Thyroid gland (tissue), 4 donors: ENCODE results near the gene HSH2D. TPM values are rescaled to one million over a fixed set of nuclear protein-coding genes. Genes with fewer than 3 reads are reported as not detected.

Experiments used
- DNase-seq, 2 donors: peaks; one replicate each; pipeline ENCODE4 v3.0.0-alpha.2; 2019
- H3K27ac ChIP-seq, 3 donors: fragments of 200-600 bp; sonication (generic); 1 replicate in 2 of 3; 2 replicates in 1 of 3; pipeline ENCODE4 v1.5.1; 2016 to 2019; ENCODE audit warnings: mild to moderate bottlenecking in 1 of 3, moderate library complexity in 1 of 3
- H3K27me3 ChIP-seq: fragments of 200-600 bp; sonication (generic); one replicate; pipeline ENCODE4 v1.5.1; 2019
- H3K36me3 ChIP-seq, 2 donors: fragments of 200-600 bp; sonication (generic); one replicate each; pipeline ENCODE4 v1.5.1; 2016 to 2019
- H3K4me1 ChIP-seq, 2 donors: fragments of 200-600 bp; sonication (generic); one replicate each; pipeline ENCODE4 v1.5.1; 2017 to 2019
- H3K4me3 ChIP-seq, 3 donors: fragments of 200-600 bp; sonication (generic); replicated peaks in 1 of 3; 1 replicate in 2 of 3; 2 replicates in 1 of 3; pipeline ENCODE4 v1.5.1; 2016; ENCODE audit warnings: mild to moderate bottlenecking in 1 of 3
- H3K9me3 ChIP-seq: fragments of 200-600 bp; sonication (generic); one replicate; pipeline ENCODE4 v1.5.1; 2017
- POLR2A ChIP-seq, 2 donors: fragments of 450-650 bp; IDR thresholded peaks; one replicate each; pipeline ENCODE4 v1.6.1; 2017; ENCODE audit warnings: antibody characterized with exemption in 2 of 2, mild to moderate bottlenecking in 2 of 2, moderate library complexity in 1 of 2
- WGBS, 2 donors: methylation state at CpG; one replicate each; pipeline ENCODE4 v1.1.5; 2017; 5-methylcytosine and 5-hydroxymethylcytosine counted together
- intact Hi-C: fragments of 100-400 bp; cut with DNase I; formaldehyde crosslinking; loops from one replicate; pipeline ENCODE4 v1.15.1; 2023
- total RNA-seq, 4 donors: library from RNA; depleted of rRNA; stranded (reverse); fragments of >200 nt; gene quantifications; one replicate each; pipeline ENCODE4 v1.2.3, GENCODE V29; 2016
- TF ChIP-seq, protein P1 (sequence below), 6 experiments: fragments of 200-600 bp in 3 of 6; fragments of 450-650 bp in 3 of 6; sonication (generic) in 3 of 6; IDR thresholded peaks; one replicate each; pipeline ENCODE4 v1.5.1; 2016 to 2019; ENCODE audit warnings: antibody characterized with exemption in 6 of 6, mild to moderate bottlenecking in 2 of 6, inconsistent platforms in 1 of 6, moderate library complexity in 1 of 6

HSH2D gene
- total RNA-seq, 4 donors from 2014 or later, result 0.94 to 4.6 (median 2.5) TPM

DNA sequence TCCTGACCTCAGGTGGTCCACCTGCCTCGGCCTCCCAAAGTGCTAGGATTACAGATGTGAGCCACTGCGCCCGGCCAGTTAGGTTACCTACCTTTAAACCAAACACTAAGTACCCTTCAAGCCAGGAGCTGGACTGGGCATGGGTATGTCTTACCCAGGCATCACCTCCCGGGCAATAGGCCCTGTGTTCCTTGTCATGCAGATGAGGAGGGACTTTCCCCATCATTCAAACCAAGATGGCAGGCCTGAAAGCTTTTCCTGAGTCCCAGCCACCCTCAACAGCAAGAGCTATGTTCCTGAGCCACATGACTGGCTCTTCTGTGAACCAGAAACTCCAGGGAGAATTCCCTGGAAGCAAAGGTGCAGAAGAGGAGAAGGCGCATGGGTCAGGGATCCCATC lies 22.3 kb upstream of the HSH2D start:
- no peaks in the 10 kb centered on the region for H3K27me3 ChIP-seq
- peaks cover 48 to 58% of the 10 kb centered on the region in 2 donors for H3K36me3 ChIP-seq
- DNase-seq, result no peak
- no peak for TF ChIP-seq POLR2A (IDR thresholded peaks at IDR 0.05)
- TF ChIP-seq, protein P1, sequence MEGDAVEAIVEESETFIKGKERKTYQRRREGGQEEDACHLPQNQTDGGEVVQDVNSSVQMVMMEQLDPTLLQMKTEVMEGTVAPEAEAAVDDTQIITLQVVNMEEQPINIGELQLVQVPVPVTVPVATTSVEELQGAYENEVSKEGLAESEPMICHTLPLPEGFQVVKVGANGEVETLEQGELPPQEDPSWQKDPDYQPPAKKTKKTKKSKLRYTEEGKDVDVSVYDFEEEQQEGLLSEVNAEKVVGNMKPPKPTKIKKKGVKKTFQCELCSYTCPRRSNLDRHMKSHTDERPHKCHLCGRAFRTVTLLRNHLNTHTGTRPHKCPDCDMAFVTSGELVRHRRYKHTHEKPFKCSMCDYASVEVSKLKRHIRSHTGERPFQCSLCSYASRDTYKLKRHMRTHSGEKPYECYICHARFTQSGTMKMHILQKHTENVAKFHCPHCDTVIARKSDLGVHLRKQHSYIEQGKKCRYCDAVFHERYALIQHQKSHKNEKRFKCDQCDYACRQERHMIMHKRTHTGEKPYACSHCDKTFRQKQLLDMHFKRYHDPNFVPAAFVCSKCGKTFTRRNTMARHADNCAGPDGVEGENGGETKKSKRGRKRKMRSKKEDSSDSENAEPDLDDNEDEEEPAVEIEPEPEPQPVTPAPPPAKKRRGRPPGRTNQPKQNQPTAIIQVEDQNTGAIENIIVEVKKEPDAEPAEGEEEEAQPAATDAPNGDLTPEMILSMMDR (IDR thresholded peaks at IDR 0.05), result no peak
- H3K27ac ChIP-seq, result no peak overlapping the region
- H3K4me1 ChIP-seq, result no peaks in the 10 kb centered on the region
- intact Hi-C loops, result no loop called here
- H3K4me3 ChIP-seq, result no peak overlapping the region
- 87 to 90% methylated on average over 2 to 4 of the region's 5 CpGs for WGBS, 2 donors
- no peaks in the 10 kb centered on the region for H3K9me3 ChIP-seq

DNA sequence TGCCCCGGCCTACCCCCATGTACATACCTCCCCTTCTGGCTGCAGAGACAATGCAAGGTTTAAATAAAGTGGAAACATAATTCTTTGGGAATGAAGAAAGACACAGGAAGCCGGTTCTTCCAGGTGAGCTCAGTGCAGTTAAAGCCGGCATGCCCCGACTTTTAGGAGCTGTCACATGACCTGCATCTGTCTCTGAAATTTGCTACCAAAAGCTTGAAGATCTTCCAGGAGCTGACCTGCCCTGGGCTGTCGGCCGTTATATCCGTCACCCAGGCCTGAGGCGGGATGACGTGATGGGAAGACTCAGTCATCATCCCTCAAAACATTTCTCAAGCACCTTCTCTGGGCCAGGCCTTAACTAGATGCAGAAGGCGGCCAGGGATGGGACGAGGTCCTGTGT lies 21.5 kb upstream of the HSH2D start:
- 92 to 94% methylated on average over 11 of the region's 11 CpGs for WGBS, 2 donors
- Histone ChIP-seq H3K4me3 (no peak overlapping the region), H3K36me3 (peaks cover 55 to 66% of the 10 kb centered on the region in 2 donors), H3K9me3 (no peaks in the 10 kb centered on the region), H3K4me1 (no peaks in the 10 kb centered on the region), H3K27ac (no peak overlapping the region), H3K27me3 (no peaks in the 10 kb centered on the region)
- DNase-seq, result no peak
- TF ChIP-seq, protein P1 (IDR thresholded peaks at IDR 0.05), result no peak
- TF ChIP-seq POLR2A (IDR thresholded peaks at IDR 0.05), result no peak
- intact Hi-C loops, result no loop called here

DNA sequence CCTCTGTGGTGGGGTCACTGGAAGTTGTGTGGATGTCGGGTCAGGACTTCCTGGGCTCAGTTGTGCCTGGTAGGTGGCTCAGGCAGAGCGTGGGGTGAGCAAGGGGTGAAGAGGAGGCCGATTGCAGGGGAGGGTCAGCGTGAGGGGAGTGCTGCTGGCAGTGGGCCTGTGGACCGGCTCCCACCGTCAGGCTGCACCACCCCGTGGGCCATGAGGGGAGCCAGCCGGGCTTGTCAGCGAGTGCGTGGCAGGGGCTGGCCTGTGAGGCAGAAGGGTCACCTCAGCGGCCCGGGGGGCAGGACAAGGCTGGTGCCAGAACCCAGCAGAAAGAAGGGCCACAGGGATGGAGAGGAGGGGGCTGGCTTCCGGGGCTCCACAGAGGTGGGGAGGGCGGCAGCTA lies 18.5 kb upstream of the HSH2D start:
- Histone ChIP-seq H3K27ac (no peak overlapping the region), H3K27me3 (no peaks in the 10 kb centered on the region), H3K36me3 (peaks cover 73 to 76% of the 10 kb centered on the region in 2 donors), H3K4me3 (no peak overlapping the region), H3K4me1 (no peaks in the 10 kb centered on the region), H3K9me3 (no peaks in the 10 kb centered on the region)
- WGBS, 2 donors, result 90 to 96% methylated on average over 11 to 14 of the region's 14 CpGs
- intact Hi-C loops, result no loop called here
- TF ChIP-seq, protein P1 (IDR thresholded peaks at IDR 0.05), result no peak
- TF ChIP-seq POLR2A (IDR thresholded peaks at IDR 0.05), result no peak
- no peak for DNase-seq

DNA sequence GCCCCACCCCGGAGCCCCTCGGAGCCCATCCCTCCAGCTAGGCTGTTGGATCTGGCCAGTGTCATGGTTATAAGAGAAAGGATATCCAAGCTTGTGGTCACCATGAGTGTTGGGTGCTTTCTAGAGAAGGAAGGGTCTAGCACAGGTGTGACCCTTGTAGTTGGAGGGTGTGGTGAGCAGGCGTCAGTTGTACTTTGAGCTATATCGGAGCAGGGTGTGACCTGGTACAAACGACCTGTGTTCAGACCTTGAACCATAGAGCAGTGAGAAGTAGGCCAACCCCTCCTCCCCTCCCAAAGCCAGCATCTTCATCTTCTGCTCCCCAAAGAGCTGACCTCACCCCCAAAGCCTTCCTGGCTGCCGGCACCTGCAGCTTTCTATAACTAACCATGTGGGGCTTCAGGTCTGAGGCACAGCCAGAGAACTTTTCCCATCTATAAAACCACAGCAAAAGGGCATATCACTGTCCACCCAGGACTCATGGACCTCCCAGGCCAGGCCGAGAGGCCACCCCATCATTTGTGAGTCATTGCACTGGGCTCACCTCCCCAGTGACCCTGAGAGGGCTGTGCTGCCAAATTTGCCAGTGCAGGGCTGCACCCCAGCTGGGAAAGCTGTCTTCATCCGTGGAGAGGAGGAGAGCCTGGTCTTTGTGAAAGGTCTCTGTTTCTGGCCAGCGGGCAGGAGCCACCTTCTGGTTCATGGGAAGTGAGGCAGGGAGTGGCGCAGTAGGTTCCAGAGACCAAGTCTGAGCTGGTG lies 17.6 kb upstream of the HSH2D start:
- WGBS, 2 donors, result 84 to 95% methylated on average over 7 to 8 of the region's 10 CpGs
- DNase-seq, result no peak
- no peak overlapping the region for H3K4me3 ChIP-seq
- TF ChIP-seq, protein P1 (IDR thresholded peaks at IDR 0.05), result no peak
- no peak for TF ChIP-seq POLR2A (IDR thresholded peaks at IDR 0.05)
- H3K27ac ChIP-seq, result no peak overlapping the region
- intact Hi-C loops, result no loop called here
- H3K4me1 ChIP-seq, result no peaks in the 10 kb centered on the region
- no peaks in the 10 kb centered on the region for H3K9me3 ChIP-seq
- peaks cover 66 to 82% of the 10 kb centered on the region in 2 donors for H3K36me3 ChIP-seq
- H3K27me3 ChIP-seq, result no peaks in the 10 kb centered on the region

DNA sequence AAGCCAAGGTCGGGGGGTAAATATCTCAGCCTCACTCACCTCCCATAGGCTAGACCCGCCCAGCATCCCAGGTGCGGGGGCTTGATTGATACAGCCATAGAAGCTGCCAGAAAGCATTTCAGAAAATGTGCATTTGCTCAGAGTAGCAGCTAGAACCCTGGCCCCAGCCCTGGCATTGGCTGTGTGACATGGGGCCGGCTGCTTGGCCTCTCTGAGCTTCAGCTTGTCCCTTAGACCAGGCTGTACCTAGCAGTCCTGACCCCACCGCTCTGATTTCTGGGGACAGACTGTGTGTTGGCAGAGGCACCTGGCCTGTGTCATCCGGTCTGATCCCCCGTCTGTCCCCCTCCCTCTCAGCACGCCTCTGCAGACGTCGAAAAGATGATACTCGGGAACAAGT lies 16.4 kb upstream of the HSH2D start:
- intact Hi-C loops, result no loop called here
- no peak overlapping the region for H3K4me3 ChIP-seq
- H3K4me1 ChIP-seq, result no peaks in the 10 kb centered on the region
- WGBS, 2 donors, result 88 to 91% methylated on average over 11 of the region's 11 CpGs
- peaks cover 57 to 73% of the 10 kb centered on the region in 2 donors for H3K36me3 ChIP-seq
- no peaks in the 10 kb centered on the region for H3K27me3 ChIP-seq
- no peak for TF ChIP-seq POLR2A (IDR thresholded peaks at IDR 0.05)
- TF ChIP-seq, protein P1 (IDR thresholded peaks at IDR 0.05), result no peak
- no peak for DNase-seq
- no peak overlapping the region for H3K27ac ChIP-seq
- H3K9me3 ChIP-seq, result no peaks in the 10 kb centered on the region
